Transverse colon (tissue), 1 donor: ENCODE measurements around the gene LMTK2.

Experiments used
- EP300 ChIP-seq: sonication (generic); formaldehyde crosslinking; IDR thresholded peaks from one replicate; pipeline ENCODE4 v1.6.1; 2017; ENCODE audit warnings: antibody characterized with exemption, low read depth
- POLR2A ChIP-seq: fragments of 450-650 bp; IDR thresholded peaks from one replicate; pipeline ENCODE4 v1.6.1; 2016; ENCODE audit warnings: antibody characterized with exemption, mild to moderate bottlenecking, moderate library complexity

GRCh38 chr7:98250789-98251188 is 144.1 kb downstream of the LMTK2 start:
- TF ChIP-seq EP300 (no peak), POLR2A (no peak)
